ENCODE data around the gene BLOC1S5. TPM values are rescaled to one million over a fixed set of nuclear protein-coding genes. Genes with fewer than 3 reads are reported as not detected.

Gene BLOC1S5
- total and polyA plus RNA-seq, 2 of the 13 experiments (the other 11 are each of a cell fraction or from before 2014, with no cell fraction given), result 10.5 to 41.5 TPM

DNA sequence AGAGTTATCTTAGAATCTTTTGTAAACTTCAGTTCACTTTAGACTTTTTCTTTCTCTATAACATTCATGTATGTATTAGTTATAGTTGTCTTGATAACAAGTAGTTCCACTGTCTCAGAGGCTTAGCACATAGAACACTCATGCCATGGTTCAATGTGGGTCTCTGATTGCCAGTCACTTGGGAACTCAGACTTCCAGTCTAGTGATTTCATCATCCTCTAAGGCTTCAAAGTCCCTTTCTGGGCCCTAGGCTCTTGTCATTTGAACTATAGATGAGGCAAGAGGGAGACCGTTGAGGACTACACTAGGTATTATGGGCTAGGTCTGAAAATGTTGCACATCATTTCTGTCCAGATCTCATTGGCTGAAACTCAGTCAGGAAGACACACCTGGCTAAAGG lies 46.5 kb upstream of the BLOC1S5 start (continued):
- TF ChIP-seq, protein P1, sequence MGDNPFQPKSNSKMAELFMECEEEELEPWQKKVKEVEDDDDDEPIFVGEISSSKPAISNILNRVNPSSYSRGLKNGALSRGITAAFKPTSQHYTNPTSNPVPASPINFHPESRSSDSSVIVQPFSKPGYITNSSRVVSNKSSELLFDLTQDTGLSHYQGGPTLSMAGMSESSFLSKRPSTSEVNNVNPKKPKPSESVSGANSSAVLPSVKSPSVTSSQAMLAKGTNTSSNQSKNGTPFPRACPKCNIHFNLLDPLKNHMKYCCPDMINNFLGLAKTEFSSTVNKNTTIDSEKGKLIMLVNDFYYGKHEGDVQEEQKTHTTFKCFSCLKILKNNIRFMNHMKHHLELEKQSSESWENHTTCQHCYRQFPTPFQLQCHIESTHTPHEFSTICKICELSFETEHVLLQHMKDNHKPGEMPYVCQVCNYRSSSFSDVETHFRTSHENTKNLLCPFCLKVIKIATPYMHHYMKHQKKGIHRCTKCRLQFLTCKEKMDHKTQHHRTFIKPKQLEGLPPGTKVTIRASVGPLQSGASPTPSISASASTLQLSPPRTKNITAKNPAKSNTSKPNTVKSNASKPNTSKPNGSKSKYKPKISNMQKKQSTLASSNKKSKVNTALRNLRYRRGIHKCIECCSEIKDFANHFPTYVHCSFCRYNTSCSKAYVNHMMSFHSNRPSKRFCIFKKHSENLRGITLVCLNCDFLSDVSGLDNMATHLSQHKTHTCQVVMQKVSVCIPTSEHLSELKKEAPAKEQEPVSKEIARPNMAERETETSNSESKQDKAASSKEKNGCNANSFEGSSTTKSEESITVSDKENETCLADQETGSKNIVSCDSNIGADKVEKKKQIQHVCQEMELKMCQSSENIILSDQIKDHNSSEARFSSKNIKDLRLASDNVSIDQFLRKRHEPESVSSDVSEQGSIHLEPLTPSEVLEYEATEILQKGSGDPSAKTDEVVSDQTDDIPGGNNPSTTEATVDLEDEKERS (CRISPR knock-in tag; IDR thresholded peaks at IDR 0.05), result no peak
- TF ChIP-seq CBX1 (IDR thresholded peaks at IDR 0.05; ENCODE audit: low read depth) (no peak), CHCHD3 (CRISPR knock-in tag; IDR thresholded peaks at IDR 0.05) (no peak), PTBP1 (IDR thresholded peaks at IDR 0.05; ENCODE audit: low read depth, low read length, poor library complexity, severe bottlenecking) (no peak), FLYWCH1 (CRISPR knock-in tag; IDR thresholded peaks at IDR 0.05) (no peak), TOPORS (CRISPR knock-in tag; IDR thresholded peaks at IDR 0.05) (no peak), KDM2A (CRISPR knock-in tag; IDR thresholded peaks at IDR 0.05; ENCODE audit: borderline replicate concordance, low read depth) (no peak), SOX6 (IDR thresholded peaks at IDR 0.05) (no peak), SOX6 (CRISPR knock-in tag; IDR thresholded peaks at IDR 0.05) (peak; percentile 57), YY1 (IDR thresholded peaks at IDR 0.05; ENCODE audit: insufficient read depth, insufficient replicate concordance, low read depth, low read length) (no peak), ZNF629 (CRISPR knock-in tag; conservative IDR thresholded peaks at IDR 0.05) (0 out of 2 replicates have a peak, but pooled peaks have one; percentile 12), HNF4G (IDR thresholded peaks at IDR 0.05; ENCODE audit: borderline replicate concordance, low read depth, low read length) (peak; percentile 37; the same call in 1 of the 2 replicates), HNF4G (CRISPR knock-in tag; IDR thresholded peaks at IDR 0.05; ENCODE audit: borderline replicate concordance, low read depth) (no peak), RFX5 (IDR thresholded peaks at IDR 0.05; ENCODE audit: low read depth, low read length) (no peak), AGO1 (IDR thresholded peaks at IDR 0.05; ENCODE audit: low read depth, low read length, poor library complexity, severe bottlenecking) (no peak)
- TF ChIP-seq, protein P2, sequence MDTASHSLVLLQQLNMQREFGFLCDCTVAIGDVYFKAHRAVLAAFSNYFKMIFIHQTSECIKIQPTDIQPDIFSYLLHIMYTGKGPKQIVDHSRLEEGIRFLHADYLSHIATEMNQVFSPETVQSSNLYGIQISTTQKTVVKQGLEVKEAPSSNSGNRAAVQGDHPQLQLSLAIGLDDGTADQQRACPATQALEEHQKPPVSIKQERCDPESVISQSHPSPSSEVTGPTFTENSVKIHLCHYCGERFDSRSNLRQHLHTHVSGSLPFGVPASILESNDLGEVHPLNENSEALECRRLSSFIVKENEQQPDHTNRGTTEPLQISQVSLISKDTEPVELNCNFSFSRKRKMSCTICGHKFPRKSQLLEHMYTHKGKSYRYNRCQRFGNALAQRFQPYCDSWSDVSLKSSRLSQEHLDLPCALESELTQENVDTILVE (CRISPR knock-in tag; IDR thresholded peaks at IDR 0.05), result 0 out of 2 replicates have a peak, but pooled peaks have one; percentile 23
- TF ChIP-seq, protein P3, sequence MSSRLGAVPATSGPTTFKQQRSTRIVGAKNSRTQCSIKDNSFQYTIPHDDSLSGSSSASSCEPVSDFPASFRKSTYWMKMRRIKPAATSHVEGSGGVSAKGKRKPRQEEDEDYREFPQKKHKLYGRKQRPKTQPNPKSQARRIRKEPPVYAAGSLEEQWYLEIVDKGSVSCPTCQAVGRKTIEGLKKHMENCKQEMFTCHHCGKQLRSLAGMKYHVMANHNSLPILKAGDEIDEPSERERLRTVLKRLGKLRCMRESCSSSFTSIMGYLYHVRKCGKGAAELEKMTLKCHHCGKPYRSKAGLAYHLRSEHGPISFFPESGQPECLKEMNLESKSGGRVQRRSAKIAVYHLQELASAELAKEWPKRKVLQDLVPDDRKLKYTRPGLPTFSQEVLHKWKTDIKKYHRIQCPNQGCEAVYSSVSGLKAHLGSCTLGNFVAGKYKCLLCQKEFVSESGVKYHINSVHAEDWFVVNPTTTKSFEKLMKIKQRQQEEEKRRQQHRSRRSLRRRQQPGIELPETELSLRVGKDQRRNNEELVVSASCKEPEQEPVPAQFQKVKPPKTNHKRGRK (CRISPR knock-in tag; IDR thresholded peaks at IDR 0.05), result no peak
- TF ChIP-seq, protein P4, sequence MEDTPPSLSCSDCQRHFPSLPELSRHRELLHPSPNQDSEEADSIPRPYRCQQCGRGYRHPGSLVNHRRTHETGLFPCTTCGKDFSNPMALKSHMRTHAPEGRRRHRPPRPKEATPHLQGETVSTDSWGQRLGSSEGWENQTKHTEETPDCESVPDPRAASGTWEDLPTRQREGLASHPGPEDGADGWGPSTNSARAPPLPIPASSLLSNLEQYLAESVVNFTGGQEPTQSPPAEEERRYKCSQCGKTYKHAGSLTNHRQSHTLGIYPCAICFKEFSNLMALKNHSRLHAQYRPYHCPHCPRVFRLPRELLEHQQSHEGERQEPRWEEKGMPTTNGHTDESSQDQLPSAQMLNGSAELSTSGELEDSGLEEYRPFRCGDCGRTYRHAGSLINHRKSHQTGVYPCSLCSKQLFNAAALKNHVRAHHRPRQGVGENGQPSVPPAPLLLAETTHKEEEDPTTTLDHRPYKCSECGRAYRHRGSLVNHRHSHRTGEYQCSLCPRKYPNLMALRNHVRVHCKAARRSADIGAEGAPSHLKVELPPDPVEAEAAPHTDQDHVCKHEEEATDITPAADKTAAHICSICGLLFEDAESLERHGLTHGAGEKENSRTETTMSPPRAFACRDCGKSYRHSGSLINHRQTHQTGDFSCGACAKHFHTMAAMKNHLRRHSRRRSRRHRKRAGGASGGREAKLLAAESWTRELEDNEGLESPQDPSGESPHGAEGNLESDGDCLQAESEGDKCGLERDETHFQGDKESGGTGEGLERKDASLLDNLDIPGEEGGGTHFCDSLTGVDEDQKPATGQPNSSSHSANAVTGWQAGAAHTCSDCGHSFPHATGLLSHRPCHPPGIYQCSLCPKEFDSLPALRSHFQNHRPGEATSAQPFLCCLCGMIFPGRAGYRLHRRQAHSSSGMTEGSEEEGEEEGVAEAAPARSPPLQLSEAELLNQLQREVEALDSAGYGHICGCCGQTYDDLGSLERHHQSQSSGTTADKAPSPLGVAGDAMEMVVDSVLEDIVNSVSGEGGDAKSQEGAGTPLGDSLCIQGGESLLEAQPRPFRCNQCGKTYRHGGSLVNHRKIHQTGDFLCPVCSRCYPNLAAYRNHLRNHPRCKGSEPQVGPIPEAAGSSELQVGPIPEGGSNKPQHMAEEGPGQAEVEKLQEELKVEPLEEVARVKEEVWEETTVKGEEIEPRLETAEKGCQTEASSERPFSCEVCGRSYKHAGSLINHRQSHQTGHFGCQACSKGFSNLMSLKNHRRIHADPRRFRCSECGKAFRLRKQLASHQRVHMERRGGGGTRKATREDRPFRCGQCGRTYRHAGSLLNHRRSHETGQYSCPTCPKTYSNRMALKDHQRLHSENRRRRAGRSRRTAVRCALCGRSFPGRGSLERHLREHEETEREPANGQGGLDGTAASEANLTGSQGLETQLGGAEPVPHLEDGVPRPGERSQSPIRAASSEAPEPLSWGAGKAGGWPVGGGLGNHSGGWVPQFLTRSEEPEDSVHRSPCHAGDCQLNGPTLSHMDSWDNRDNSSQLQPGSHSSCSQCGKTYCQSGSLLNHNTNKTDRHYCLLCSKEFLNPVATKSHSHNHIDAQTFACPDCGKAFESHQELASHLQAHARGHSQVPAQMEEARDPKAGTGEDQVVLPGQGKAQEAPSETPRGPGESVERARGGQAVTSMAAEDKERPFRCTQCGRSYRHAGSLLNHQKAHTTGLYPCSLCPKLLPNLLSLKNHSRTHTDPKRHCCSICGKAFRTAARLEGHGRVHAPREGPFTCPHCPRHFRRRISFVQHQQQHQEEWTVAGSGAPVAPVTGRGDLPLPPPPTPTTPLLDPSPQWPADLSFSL (CRISPR knock-in tag; IDR thresholded peaks at IDR 0.05), result no peak
